Daoy (cell line): Measurements from ENCODE around the gene NECAB2. TPM values are rescaled to one million over a fixed set of nuclear protein-coding genes. Genes with fewer than 3 reads are reported as not detected.

Experiments
- DNase-seq: peaks from one replicate; pipeline ENCODE4 v3.0.0-alpha.2; 2015; ENCODE audit warnings: low read depth
- total RNA-seq: library from RNA; depleted of rRNA; stranded (reverse); fragments of >200 nt; shearing (Covaris generic); gene quantifications from 2 replicates; pipeline ENCODE4 v1.2.3, GENCODE V29; 2014; rRNA removed

NECAB2 gene
- total RNA-seq, 1 experiment from 2014 or later: not detected

DNA sequence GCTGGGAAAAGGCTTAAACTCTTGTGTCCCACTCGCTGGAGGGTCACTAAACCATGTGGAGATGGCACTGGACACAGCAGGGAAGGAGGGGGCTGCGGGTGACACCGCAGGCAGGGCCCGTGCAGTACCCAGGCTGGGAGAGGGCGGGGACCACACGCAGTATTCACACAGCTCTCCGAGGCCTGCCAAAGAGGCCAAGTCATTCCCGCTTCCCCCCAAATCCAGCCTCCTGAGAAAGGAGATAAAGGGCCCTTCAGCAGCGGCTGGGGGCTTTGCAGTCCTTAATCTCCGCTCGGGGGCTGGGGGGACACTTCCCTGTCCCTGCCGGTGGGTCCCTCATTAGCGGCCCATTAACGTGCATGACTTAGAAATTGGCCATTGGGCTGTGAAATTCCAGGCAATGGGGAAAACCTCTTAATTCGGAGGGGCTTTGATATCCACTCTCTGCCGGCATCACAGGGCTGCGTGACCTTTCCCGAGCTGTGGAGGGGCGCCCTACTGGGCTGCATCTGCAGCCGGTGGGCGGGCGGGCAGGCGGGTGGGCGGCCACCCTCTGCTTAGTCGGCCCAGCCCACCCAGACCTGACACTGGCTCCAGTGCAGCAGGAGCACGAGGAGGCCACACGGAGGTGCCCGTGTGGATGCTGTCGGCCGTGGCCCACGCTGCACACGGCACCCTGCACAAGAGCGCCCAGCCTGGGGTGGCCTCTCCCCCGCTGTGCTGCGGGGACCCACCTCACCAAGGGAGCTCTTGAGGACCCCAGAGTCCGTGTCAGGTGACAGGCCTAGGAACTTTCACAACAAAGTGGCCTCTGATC is 77.2 kb downstream of the NECAB2 start:
- DNase-seq: no peak

DNA sequence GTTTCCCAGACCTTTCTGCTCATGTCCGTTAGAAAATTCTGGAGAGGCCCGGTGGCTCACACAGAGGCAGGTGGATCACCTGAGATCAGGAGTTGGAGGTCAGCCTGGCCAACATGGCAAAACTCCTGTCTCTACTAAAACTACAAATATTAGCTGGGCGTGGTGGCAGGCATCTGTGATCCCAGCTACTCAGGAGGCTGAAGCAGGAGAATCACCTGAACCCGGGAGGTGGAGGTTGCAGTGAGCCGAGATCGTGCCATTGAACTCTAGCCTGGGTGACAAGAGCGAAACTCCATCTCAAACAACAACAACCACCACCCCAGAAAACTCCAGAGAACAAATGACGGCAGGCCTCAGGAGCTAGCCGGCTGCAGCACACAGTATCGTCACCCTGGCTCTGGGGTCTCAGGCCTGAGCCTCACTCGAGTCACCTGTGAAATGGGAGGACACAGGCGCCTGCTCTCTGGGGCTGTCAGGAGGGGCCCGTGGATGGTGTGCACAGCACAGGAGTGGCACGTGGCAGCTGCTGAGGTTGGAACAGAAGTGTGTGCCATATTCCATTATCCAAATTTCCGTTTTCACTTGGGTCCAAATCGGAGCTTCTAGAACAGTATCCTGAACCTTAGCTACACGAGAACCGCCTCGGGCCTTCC is 77.9 kb downstream of the NECAB2 start:
- no peak for DNase-seq

DNA sequence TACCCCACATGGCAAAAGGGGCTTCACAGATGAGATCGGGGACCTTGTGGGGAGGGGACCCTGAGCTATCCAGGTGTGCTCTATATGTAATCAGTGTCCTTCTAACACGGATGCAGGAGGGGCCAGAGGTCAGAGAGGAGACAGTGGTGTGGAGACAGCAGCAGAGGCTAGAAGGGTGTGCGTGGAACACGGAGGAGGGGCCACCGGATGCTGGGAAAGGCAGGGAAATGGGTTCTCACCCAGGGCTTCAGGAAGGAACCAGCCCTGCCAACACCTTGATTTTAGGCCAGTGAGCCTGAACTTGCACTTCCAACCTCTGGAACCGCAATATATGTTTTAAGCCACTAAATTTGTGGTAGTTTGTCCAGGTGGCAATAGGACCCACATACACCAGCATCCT is 79.2 kb downstream of the NECAB2 start:
- no peak for DNase-seq

DNA sequence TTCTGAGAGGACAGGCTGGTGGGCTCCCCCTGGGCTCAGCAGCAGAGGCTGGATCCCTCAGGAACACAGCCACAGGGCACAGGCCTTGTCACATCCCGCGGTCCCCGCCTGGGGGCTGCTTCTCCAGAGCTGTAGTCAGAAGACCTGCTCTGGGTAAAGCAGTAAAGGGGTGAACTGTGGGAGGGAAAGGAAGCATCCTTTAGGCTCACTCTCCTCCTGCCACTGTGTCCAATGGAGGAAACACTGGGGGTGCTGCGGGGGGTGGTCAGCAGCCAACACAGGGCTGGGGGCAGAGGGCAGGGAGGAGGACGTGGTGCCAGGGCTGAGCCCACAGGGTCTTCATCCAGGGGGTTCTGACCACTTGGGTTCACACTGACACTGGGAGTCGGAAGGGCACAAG is 79.6 kb downstream of the NECAB2 start:
- no peak for DNase-seq

DNA sequence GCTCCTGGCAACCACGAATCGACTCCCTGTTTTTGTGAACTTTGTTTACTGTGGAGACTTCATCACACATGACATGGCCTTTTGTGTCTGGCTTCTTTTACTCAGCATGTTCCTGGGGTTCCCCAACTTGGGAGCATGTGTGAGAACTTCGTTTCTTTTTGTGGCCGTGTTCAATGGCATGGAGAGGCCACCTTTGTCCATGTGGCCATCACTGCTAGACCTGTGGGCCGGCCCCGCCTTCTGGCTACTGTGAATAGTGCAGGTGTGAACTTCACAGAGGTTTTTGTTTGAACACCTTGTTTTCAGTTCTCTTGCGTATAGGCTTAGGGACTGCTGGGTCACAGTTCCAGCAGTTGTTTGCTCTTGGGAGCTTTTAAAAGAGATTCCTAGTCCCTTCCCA is 80.2 kb downstream of the NECAB2 start:
- no peak for DNase-seq

DNA sequence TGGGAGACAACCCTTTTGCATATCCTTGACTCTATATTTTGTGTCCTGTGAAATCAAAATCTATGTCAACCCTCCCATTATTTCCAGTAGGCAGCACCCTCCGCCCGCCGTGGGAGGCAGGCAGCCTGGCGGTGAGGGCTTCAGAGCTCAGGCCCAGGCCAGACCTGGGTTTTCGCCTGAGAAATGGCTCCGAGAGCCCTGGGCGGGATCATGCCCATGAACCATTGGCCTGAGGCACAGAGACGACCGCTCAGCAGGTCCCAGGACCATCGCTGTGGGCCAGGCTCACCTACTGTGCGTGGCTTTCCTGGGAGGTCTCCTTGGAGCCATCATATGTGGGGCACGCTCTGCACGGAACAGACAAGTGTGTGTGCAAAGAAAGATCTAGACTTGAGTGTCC is 80.8 kb downstream of the NECAB2 start:
- no peak for DNase-seq

DNA sequence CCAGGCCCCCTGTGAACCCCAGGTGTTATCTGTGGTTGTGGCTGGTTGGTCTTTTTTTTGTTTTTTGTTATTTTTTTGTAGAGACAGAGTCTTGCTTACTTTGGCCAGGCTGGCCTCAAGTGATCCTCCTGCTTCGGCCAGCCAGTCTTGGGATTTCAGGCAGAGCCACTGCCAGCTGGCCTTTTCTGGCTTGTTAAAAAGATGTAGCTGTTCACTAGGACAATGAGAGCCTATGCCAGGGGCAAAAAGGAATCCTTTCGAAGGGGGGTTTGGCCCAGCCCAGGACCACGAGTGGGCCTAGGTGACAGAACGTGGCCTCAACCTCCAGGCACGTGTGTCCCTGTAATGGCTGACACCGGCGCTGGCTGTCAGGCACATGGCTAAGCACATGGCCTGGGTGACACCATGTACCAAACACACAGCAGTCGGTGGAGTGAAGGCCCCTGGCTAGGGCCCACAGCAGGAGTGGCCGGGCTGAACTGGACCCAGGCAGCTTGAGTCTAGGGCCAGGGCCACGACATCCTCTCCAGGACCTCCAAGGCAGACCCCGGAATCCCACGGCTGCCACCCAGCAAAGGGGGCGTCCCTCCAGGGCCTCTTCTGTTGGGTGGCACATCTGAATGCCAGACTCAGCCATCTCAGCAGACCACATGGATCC is 81.5 kb downstream of the NECAB2 start:
- DNase-seq: no peak

DNA sequence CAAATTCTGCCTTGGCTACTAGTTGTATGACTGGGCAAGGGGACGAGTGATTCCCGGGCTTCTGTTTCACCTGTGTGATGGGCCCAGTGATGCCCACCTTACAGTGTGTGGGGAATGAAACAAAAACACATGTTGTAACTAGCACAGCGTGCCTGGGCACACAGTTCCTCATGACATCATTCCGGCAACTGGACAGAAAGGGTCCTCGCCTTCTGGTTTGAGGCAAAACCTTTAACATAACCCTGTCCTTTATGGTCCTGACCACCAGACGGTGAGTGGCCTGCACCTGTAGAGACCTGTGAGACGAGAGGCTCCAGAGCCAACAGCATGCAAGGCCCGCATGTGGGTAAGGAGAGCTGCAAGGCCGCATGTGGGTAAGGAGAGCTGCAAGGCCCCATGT is 82.3 kb downstream of the NECAB2 start:
- DNase-seq: no peak

DNA sequence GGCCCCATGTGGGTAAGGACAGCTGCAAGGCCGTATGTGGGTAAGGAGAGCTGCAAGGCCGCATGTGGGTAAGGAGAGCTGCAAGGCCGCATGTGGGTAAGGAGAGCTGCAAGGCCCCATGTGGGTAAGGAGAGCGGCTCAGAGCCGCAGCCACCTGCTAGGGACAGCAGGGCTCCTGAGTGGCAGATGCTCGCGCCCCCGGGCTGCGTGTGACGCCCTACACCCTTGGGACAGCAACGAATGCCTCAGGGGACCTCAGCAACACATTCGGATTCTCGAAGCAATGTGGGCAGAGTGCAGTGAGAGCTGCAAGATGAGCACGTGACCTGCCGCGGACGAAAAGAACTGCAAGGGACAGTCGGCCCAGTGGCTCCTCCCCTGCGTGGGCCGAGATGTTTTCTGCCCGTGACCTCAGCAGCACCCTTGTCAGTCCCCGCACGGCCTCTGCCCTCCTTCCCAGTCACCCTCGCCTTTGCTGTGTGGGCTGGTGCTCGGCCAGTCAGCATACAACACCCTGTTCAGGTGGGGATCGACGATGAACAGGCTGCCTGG is 84.1 kb downstream of the NECAB2 start:
- no peak for DNase-seq

Other genes starting within 250 kb of the NECAB2 start
- 17.6 and 22.8 TPM in 2 replicates for gene HSBP1, start 160.3 kb upstream of the NECAB2 start, total RNA-seq
- gene MLYCD, start 69.1 kb upstream of the NECAB2 start, total RNA-seq: 1.6 and 2.5 TPM in 2 replicates
- gene OSGIN1, start 15.0 kb upstream of the NECAB2 start, total RNA-seq: 1.4 and 1.8 TPM in 2 replicates
- not detected in 2 replicates for gene SLC38A8, start 74.6 kb downstream of the NECAB2 start, total RNA-seq
- gene MBTPS1, start 148.7 kb downstream of the NECAB2 start, total RNA-seq: 30.1 and 36.6 TPM in 2 replicates
- 13.4 and 17.1 TPM in 2 replicates for gene HSDL1, start 176.9 kb downstream of the NECAB2 start, total RNA-seq
- gene DNAAF1, start 177.1 kb downstream of the NECAB2 start, total RNA-seq: not detected in 2 replicates
- 15.1 and 20.9 TPM in 2 replicates for gene TAF1C, start 218.8 kb downstream of the NECAB2 start, total RNA-seq
- gene ADAD2, start 222.9 kb downstream of the NECAB2 start, total RNA-seq: not detected in 2 replicates